Hepatocyte (in vitro differentiated cells): ENCODE results near the gene DCAF15.

Experiments used
- EZH2phosphoT487 ChIP-seq: fragments of 200-600 bp; sonication (generic); IDR thresholded peaks from one replicate; pipeline ENCODE4 v1.6.1; 2018; ENCODE audit warnings: antibody characterized with exemption, mild to moderate bottlenecking, low read depth, moderate library complexity; ENCODE audit not compliant: unreplicated experiment, severe bottlenecking
- TF ChIP-seq, protein P1 (sequence below): fragments of 200-600 bp; sonication (generic); IDR thresholded peaks from 2 replicates; pipeline ENCODE4 v1.5.1; 2016; ENCODE audit warnings: antibody characterized with exemption, mild to moderate bottlenecking; ENCODE audit not compliant: poor library complexity

- TF ChIP-seq, protein P1, sequence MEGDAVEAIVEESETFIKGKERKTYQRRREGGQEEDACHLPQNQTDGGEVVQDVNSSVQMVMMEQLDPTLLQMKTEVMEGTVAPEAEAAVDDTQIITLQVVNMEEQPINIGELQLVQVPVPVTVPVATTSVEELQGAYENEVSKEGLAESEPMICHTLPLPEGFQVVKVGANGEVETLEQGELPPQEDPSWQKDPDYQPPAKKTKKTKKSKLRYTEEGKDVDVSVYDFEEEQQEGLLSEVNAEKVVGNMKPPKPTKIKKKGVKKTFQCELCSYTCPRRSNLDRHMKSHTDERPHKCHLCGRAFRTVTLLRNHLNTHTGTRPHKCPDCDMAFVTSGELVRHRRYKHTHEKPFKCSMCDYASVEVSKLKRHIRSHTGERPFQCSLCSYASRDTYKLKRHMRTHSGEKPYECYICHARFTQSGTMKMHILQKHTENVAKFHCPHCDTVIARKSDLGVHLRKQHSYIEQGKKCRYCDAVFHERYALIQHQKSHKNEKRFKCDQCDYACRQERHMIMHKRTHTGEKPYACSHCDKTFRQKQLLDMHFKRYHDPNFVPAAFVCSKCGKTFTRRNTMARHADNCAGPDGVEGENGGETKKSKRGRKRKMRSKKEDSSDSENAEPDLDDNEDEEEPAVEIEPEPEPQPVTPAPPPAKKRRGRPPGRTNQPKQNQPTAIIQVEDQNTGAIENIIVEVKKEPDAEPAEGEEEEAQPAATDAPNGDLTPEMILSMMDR: no peak
- no peak for TF ChIP-seq EZH2phosphoT487
Measured at GRCh38 chr19:13930402-13930801, 21.9 kb upstream of the DCAF15 start.
